ENCODE data around the gene ZNF134.

- TF ChIP-seq ZNF8 (CRISPR knock-in tag; IDR thresholded peaks at IDR 0.05) (no peak), TSHZ2 (CRISPR knock-in tag; IDR thresholded peaks at IDR 0.05) (no peak), ZC3H10 (CRISPR knock-in tag; IDR thresholded peaks at IDR 0.05) (no peak), TCF4 (CRISPR knock-in tag; IDR thresholded peaks at IDR 0.05; ENCODE audit: borderline replicate concordance) (no peak), ZFP3 (CRISPR knock-in tag; IDR thresholded peaks at IDR 0.05) (no peak)
Observed at GRCh38 chr19:57667228-57667627, 53.2 kb downstream of the ZNF134 start.

Data from SK-N-SH treated with all-trans-retinoic acid at 6 μM for 48 hours (cell line).